GM20431 (cell line): ENCODE results near the gene C9orf78.

Source experiments
- in situ Hi-C: fragments of 300-500 bp; cut with MseI, MboI; formaldehyde crosslinking; loops from one replicate; pipeline ENCODE4 v1.15.0; 2020; ENCODE audit warnings: low sequenced_read_pairs; ENCODE audit not compliant: unreplicated experiment

C9orf78 gene

GRCh38 chr9:129835128-129835859 lies at the start of gene C9orf78, which contains the start of gene USP20:
C9orf78 (minus strand) TSS chr9:129835275; CDS start chr9:129835221, 54 bp downstream.
USP20 (plus strand) TSS chr9:129835458; CDS start chr9:129852556, 17,098 bp downstream.
- in situ Hi-C loops, result no loop called here

GRCh38 chr9:129884220-129885017 lies 49.3 kb upstream of the C9orf78 start:
- in situ Hi-C loops, result no loop called here

- in situ Hi-C loops, result no loop called here
These were observed 46.7 kb upstream of the C9orf78 start for GRCh38 chr9:129881547-129882324.

GRCh38 chr9:129880654-129881546 lies 45.8 kb upstream of the C9orf78 start:
- in situ Hi-C loops, result no loop called here

GRCh38 chr9:129879991-129880653 lies 45.0 kb upstream of the C9orf78 start:
- in situ Hi-C loops, result no loop called here

GRCh38 chr9:129879103-129879699 lies 44.1 kb upstream of the C9orf78 start:
- in situ Hi-C loops, result no loop called here

- in situ Hi-C loops, result no loop called here
These were observed 43.2 kb upstream of the C9orf78 start for GRCh38 chr9:129878291-129878690.

- in situ Hi-C loops, result no loop called here
These were observed 41.7 kb upstream of the C9orf78 start for GRCh38 chr9:129876815-129877214.

GRCh38 chr9:129875687-129876395 lies 40.8 kb upstream of the C9orf78 start:
- in situ Hi-C loops, result no loop called here

GRCh38 chr9:129875181-129875611 lies 40.1 kb upstream of the C9orf78 start:
- in situ Hi-C loops, result no loop called here

GRCh38 chr9:129874261-129875101 lies 39.4 kb upstream of the C9orf78 start:
- in situ Hi-C loops, result loop anchor here (25.0 kb wide), 1 partner anchor 363 kb away; no protein-coding TSS in a partner anchor

GRCh38 chr9:129873563-129874190 lies 38.6 kb upstream of the C9orf78 start:
- in situ Hi-C loops, result loop anchor here (25.0 kb wide), 1 partner anchor 364 kb away; no protein-coding TSS in a partner anchor

- in situ Hi-C loops, result loop anchor here (25.0 kb wide), 1 partner anchor 366 kb away; no protein-coding TSS in a partner anchor
These were observed 36.0 kb upstream of the C9orf78 start for GRCh38 chr9:129871046-129871445.

GRCh38 chr9:129869585-129870501 lies 34.8 kb upstream of the C9orf78 start:
- in situ Hi-C loops, result loop anchor here (25.0 kb wide), 1 partner anchor 367 kb away; no protein-coding TSS in a partner anchor

- in situ Hi-C loops, result loop anchor here (25.0 kb wide), 1 partner anchor 368 kb away; no protein-coding TSS in a partner anchor
These were observed 33.9 kb upstream of the C9orf78 start for GRCh38 chr9:129868872-129869486.
